Measurements from ENCODE around the gene RBMS2.

DNA sequence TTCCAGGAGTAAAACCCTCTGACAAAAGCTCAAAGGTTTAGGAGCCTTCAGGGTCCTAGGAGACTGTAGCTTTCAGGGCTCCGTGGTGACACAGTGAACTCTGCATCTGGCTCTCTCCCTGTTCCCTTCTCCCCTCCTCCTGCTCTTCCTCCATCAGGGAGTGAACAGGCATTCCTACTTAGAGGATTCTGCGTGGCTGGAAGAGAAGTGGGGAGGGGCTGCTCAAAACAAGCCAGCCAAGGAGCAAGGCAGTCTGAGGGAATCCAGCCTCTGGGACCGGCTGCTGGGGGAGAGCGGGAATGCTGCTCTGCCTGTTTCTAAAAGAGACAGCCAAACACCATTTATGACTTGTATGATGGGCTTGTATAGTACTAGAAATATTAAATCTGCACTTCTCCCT lies 49.5 kb downstream of the RBMS2 start:
- TF ChIP-seq, protein P1, sequence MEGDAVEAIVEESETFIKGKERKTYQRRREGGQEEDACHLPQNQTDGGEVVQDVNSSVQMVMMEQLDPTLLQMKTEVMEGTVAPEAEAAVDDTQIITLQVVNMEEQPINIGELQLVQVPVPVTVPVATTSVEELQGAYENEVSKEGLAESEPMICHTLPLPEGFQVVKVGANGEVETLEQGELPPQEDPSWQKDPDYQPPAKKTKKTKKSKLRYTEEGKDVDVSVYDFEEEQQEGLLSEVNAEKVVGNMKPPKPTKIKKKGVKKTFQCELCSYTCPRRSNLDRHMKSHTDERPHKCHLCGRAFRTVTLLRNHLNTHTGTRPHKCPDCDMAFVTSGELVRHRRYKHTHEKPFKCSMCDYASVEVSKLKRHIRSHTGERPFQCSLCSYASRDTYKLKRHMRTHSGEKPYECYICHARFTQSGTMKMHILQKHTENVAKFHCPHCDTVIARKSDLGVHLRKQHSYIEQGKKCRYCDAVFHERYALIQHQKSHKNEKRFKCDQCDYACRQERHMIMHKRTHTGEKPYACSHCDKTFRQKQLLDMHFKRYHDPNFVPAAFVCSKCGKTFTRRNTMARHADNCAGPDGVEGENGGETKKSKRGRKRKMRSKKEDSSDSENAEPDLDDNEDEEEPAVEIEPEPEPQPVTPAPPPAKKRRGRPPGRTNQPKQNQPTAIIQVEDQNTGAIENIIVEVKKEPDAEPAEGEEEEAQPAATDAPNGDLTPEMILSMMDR (conservative IDR thresholded peaks at IDR 0.05), result no peak
- no peak for TF ChIP-seq ZFX (IDR thresholded peaks at IDR 0.05)
